GM12801 (cell line): ENCODE measurements around the gene THRB.

ENCODE experiments used
- TF ChIP-seq, protein P1 (sequence below): IDR thresholded peaks from one replicate; pipeline ENCODE4 v1.5.1; 2011; ENCODE audit warnings: control low read depth; ENCODE audit not compliant: insufficient read length; ENCODE audit errors: extremely low read depth

The THRB gene

DNA sequence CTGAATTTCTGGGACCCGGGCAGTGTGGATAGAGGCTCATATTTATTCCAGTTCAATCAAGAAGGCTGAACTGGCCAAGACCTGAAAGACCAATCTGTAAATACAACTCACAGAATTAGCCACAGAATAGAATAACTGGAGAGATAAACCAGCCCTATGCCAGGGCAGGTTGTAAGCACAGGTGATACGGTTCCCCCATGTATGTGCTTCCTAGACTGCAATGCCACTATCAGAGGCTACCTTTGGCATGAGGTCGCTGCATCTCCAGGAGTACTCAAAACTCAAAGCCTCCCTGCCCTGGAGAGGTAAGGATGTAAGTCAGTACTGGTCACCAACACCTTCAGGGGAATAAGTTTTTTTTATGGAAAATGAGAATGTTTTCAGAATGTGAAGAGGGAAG lies 314.0 kb downstream of the THRB start:
- TF ChIP-seq, protein P1, sequence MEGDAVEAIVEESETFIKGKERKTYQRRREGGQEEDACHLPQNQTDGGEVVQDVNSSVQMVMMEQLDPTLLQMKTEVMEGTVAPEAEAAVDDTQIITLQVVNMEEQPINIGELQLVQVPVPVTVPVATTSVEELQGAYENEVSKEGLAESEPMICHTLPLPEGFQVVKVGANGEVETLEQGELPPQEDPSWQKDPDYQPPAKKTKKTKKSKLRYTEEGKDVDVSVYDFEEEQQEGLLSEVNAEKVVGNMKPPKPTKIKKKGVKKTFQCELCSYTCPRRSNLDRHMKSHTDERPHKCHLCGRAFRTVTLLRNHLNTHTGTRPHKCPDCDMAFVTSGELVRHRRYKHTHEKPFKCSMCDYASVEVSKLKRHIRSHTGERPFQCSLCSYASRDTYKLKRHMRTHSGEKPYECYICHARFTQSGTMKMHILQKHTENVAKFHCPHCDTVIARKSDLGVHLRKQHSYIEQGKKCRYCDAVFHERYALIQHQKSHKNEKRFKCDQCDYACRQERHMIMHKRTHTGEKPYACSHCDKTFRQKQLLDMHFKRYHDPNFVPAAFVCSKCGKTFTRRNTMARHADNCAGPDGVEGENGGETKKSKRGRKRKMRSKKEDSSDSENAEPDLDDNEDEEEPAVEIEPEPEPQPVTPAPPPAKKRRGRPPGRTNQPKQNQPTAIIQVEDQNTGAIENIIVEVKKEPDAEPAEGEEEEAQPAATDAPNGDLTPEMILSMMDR, result no peak

DNA sequence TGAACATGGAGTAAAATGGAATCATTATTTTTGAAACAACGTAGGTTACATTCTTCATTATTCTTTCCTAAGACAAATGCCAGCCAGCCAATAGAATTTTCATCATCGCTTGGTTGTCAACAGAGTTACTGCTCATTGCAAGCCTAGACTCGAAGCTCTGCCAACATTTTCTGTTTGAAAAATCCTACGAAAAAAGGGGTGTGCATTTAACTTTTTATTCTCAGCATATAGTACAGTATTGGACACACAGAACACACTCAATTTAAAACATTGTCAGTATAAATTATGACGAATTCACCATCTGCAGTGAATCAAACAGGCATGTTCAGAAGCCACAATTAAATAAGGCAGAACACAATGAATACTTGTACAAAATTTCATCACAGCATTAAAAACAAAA lies 317.4 kb downstream of the THRB start:
- TF ChIP-seq, protein P1, result no peak

- TF ChIP-seq, protein P1, result no peak
Measured at GRCh38 chr3:24174614-24175013, 320.0 kb downstream of the THRB start.

DNA sequence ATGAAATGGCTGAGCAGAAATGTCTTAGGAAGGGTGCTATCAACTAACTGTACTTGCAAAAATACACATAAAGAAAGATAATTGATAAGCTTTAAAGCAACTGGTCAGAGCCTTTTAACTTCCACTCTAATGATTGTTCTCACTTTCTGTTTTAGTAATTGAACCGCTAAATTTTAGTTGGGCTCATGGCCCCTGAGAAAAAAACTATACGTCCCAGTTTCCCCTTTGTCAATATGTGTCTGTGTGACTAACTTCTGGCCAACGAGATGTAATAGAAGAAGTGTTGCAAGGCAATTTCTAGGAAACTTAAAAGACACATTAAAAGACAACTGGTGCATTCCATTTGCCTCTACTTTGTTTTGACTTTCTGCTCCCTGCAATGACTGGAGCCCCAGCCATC lies 325.7 kb downstream of the THRB start:
- TF ChIP-seq, protein P1, result no peak

DNA sequence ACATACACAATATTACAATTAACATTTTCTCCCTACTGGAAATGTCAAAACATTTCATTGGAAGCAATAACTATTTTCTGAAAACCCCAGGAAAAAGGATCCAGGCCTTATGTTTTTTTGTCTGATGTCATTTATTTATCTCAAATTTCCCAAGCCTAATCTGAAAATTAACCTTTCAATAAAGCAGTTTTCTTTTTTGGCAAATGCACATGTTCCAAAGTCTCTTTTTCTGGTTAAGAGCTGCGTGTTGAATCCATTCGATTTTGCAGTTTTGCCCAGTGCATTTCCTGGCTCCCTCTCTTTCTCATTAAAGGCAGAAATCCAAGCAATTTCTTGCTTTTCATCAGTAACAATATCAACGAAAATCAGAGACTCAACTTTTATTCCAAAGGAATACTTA lies 327.2 kb downstream of the THRB start:
- TF ChIP-seq, protein P1, result no peak

DNA sequence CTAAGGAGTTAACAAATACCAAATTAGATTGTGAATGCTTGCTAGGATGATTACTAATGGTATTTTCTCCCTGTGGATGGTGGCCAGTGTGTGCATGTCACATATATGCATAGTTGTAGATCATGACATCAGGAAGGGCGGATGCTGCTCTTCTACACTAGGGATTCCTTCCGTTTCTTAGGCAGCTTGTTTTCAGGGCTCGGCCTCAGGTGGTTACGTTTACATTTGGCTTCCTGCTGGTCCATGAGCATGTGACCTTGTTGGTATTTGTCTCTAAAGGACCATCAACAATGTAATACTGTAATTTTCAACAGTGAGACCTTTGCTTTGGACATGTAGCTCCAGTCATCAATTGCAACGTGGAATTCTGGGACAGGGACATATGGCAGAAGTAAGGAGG lies 328.1 kb downstream of the THRB start:
- TF ChIP-seq, protein P1, result no peak

DNA sequence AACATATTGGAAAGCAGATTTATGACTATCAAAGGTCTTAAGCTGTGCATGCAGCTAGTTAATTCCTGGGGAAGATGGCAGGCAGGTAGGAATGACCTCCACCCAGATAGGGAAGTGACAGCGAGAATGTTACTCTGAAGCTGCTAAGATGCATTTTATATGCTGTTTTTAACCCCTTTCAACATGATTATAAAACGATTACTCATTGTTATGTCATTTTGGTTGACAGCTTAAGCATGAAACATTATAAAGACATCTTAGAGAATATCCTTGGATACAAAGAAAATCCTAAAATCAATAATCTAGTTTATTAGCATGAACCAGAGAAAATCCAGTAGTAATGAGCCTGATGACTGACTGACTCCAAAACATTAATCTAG lies 329.1 kb downstream of the THRB start:
- TF ChIP-seq, protein P1, result no peak
